Stimulated activated naive CD8-positive, alpha-beta T cell treated with anti-CD3 and anti-CD28 coated beads, Interleukin-15, amount 100 ng/mL, for 72 hours (primary cell): Measurements from ENCODE around the gene CDH13.

Experiments
- ATAC-seq: fragments of 150-1000 bp; cut with Tn5 transposase; 2 replicates; pipeline ENCODE4 v1.10.0; 2021; ENCODE audit warnings: mild to moderate bottlenecking, moderate library complexity
- DNase-seq, 2 donors: peaks; one replicate each; pipeline ENCODE4 v3.0.0; 2021 to 2022
- H3K27ac Mint-ChIP-seq, 2 donors: one replicate each; pipeline ENCODE4 v1.8.0; 2022; ENCODE audit warnings: mild to moderate bottlenecking in 2 of 2, mixed read lengths in 2 of 2, moderate library complexity in 2 of 2
- H3K27me3 Mint-ChIP-seq: one replicate; pipeline ENCODE4 v1.8.0; 2022; ENCODE audit warnings: mixed read lengths
- H3K4me1 Mint-ChIP-seq: one replicate; pipeline ENCODE4 v1.8.0; 2022; ENCODE audit warnings: mild to moderate bottlenecking, mixed read lengths
- H3K4me3 Mint-ChIP-seq, 2 donors: one replicate each; pipeline ENCODE4 v1.8.0; 2022; ENCODE audit warnings: mild to moderate bottlenecking in 2 of 2, mixed read lengths in 2 of 2, moderate library complexity in 1 of 2
- H3K9me3 Mint-ChIP-seq, 2 donors: one replicate each; pipeline ENCODE4 v1.8.0; 2022; ENCODE audit warnings: mixed read lengths in 2 of 2

Gene CDH13

DNA sequence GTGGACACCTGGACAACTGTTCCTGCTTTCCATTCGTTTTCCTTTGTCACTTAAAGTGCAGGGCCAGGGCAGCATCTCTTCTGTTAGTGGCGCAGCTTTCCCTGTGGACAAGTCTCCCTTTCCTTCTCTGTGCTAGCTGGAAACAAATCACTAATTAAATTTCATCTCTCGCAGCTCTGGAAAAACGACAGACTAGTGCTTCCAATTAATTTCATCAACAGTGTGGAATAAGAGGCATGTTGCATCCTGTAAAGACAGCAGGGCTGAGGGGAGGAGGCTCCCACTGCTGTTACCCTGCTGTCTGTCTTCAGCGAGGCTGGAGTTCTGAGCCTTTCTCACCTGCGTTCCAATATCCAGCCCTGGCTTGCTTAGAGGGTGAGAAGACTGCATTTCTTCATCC lies 828.9 kb downstream of the CDH13 start:
- ATAC-seq (no peak), DNase-seq (no peak)
- Mint-ChIP-seq H3K9me3 (peaks cover 0 to 7% of the 10 kb centered on the region in 2 donors), H3K27me3 (no peaks in the 10 kb centered on the region), H3K4me1 (no peaks in the 10 kb centered on the region), H3K27ac (no peak overlapping the region), H3K4me3 (no peak overlapping the region)

DNA sequence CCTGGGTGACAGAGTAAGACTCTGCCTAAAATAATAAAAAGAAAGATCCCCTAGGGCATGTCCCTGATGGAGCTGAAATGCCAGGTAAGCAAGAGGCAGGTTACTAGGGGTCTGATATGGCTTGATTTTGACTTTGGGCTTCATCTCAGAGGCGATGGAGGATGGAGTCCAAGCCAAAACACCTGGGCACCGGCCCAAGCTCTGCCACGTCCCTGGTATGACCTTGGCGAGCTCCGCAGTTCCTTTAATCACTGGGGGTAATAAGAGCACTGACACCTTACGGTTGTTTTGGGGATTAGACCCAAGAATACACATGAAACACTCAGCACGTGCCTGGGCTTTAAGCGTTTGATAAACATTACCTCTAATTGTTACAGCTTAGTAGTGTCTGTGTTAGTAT lies 830.2 kb downstream of the CDH13 start:
- no peaks in the 10 kb centered on the region for H3K4me1 Mint-ChIP-seq
- no peak overlapping the region for H3K27ac Mint-ChIP-seq
- DNase-seq: no peak
- no peak overlapping the region for H3K4me3 Mint-ChIP-seq
- no peak for ATAC-seq
- peaks cover 0 to 7% of the 10 kb centered on the region in 2 donors for H3K9me3 Mint-ChIP-seq
- no peaks in the 10 kb centered on the region for H3K27me3 Mint-ChIP-seq

DNA sequence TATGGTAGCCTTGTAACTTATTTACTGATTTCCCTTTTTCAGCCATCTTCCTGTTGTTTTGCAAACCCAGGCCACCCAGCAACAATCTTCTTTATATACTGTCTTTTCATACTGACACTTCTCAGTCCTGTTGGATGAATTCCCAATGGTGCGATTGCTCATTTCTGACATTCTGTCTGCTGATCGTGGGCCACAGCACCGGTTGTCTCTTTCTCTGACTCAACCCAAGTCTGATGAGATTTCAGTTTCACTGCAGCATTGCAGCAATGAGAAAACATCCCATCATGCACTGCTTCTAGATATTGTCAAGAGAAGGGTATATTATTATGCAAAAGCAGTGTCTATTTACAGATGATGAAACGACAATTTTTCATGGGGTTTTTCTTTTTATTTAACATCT lies 831.8 kb downstream of the CDH13 start:
- H3K9me3 Mint-ChIP-seq: peaks cover 0 to 7% of the 10 kb centered on the region in 2 donors
- no peak overlapping the region for H3K27ac Mint-ChIP-seq
- no peak for ATAC-seq
- no peaks in the 10 kb centered on the region for H3K27me3 Mint-ChIP-seq
- no peaks in the 10 kb centered on the region for H3K4me1 Mint-ChIP-seq
- no peak for DNase-seq
- no peak overlapping the region for H3K4me3 Mint-ChIP-seq

DNA sequence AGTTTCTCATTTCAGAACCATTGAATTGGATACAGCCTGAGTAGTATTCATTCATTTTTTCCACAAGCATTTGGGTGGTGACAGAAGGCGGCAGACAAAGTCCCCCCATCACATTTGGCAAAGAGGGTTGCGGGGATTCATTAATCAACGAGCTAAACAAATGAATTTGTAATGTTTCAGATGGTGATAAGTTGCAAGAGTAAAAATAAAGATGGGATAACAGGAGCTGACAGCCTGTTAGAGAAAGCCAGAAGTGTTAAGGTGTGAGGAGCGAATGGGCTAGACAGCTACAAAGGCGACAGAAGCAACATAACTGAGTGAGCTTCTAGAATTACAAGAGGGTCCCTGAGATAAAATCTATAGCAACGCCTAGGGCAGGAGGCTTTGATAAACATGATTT lies 838.2 kb downstream of the CDH13 start:
- H3K27me3 Mint-ChIP-seq: no peaks in the 10 kb centered on the region
- DNase-seq: no peak
- no peaks in the 10 kb centered on the region for H3K9me3 Mint-ChIP-seq
- H3K4me1 Mint-ChIP-seq: no peaks in the 10 kb centered on the region
- peak overlapping the region in 1 of 2 donors; percentile 1 for H3K27ac Mint-ChIP-seq
- no peak for ATAC-seq
- no peak overlapping the region for H3K4me3 Mint-ChIP-seq

DNA sequence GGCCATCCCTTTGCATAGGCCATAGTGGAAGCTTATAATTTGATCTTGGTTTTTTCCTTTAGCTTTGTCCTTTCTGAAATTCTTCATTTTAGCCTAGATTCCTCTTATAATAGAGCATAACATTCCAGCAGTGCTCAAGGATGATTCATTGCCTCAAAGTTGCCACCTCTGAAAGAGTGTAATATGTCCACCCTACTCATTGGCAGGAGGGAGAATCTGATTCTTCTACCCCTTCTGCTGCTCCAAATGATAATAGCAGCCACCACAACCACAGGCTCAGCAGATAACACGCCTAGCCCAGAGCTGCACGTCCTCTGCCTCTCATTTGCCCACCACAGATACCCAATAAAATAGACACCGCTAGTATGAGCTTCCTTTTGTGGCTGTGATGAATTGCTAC lies 843.6 kb downstream of the CDH13 start:
- Mint-ChIP-seq H3K4me1 (no peaks in the 10 kb centered on the region), H3K4me3 (no peak overlapping the region), H3K27ac (no peak overlapping the region), H3K27me3 (no peaks in the 10 kb centered on the region), H3K9me3 (no peaks in the 10 kb centered on the region)
- ATAC-seq (no peak), DNase-seq (no peak)

DNA sequence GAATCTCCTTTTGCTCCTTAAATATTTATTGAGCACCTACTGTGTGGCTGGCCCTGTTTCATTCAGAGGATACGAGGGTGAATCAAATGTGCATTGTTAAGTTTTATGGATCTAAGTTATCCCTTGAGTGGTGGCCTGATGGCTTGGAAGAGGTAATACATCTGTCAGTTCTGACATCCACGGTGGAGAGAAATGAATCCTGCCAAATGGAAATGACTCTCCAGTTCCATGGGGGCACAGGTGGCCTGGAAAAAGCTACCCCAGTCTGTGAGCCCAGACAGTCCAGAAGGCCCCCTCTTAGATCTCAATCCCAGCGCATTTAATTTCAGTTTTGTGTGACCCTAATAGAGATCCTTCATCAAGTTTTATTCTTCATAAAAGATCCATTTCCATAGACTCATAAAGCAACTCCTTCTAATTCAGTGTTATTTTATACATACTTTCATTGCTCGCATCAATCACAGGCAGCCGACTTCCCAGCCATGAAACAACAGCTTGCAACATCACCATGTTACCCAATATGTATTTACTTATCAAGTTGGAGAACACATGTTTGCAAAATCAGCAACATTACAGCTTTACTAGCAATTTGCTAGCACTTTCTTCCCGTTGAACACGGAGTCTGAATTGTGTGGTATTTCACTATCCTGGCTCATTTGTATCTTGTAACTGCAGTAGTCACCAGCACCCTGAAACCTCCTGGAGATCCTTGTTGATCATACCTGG lies 846.2 kb downstream of the CDH13 start:
- ATAC-seq: no peak
- H3K27ac Mint-ChIP-seq: no peak overlapping the region
- no peaks in the 10 kb centered on the region for H3K27me3 Mint-ChIP-seq
- no peaks in the 10 kb centered on the region for H3K4me1 Mint-ChIP-seq
- no peak for DNase-seq
- no peaks in the 10 kb centered on the region for H3K9me3 Mint-ChIP-seq
- H3K4me3 Mint-ChIP-seq: no peak overlapping the region

DNA sequence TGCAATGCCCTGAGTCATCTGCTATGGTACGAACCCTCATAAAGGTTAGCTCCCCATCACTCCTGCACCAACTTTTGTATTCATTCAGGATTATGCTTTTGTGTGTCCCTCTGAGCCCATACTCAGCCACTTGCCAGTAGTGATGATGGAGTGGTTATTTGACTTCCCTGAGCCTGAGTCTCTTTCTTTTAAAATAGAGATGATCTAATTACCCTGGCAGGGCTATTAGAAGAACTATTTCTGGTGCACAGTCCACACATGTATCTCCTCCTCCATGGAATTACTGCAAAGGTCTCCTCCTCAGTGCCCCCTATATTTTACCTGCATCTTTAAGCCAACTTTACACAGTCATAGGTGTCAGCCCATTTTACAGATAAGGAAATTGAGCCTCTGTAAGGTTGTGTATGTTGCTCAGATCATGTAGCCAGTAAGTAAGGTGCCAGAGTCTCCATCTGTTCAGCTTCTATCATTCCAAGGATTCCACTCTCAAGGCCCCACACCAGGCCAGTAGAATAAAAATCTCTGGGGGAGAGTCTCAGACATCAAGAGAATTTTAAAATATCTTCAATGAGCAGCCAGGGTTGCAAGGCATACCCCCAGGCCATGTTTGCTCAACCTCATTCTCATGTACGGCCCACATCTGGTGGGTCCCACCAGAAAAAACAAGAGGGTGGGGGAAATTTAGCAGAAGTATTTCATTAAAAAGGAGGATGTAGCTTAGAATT lies 847.3 kb downstream of the CDH13 start:
- no peak overlapping the region for H3K4me3 Mint-ChIP-seq
- no peaks in the 10 kb centered on the region for H3K4me1 Mint-ChIP-seq
- no peak for ATAC-seq
- DNase-seq: no peak
- no peaks in the 10 kb centered on the region for H3K27me3 Mint-ChIP-seq
- H3K9me3 Mint-ChIP-seq: no peaks in the 10 kb centered on the region
- no peak overlapping the region for H3K27ac Mint-ChIP-seq

DNA sequence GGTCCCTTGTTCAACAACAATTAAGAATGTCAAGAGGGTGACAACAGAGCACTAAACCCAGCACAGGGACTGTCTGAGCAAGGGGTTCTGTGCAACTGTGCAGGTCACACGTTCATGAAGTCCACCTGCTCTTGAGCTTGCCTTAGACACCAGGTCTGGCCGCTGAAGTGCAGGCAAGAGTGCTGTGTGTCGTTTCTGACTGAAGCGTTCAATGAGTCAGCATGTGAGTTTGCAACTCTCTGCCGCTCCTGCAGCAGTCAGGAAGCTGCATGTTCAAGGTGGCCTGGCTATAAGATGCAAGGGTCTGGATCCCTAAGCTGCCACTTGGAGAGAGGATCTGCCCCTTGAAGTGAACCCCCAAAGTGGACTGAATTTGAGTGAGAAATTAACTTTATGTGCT lies 848.3 kb downstream of the CDH13 start:
- Mint-ChIP-seq H3K4me3 (no peak overlapping the region), H3K27me3 (no peaks in the 10 kb centered on the region), H3K4me1 (no peaks in the 10 kb centered on the region), H3K9me3 (no peaks in the 10 kb centered on the region), H3K27ac (no peak overlapping the region)
- ATAC-seq (no peak), DNase-seq (no peak)

DNA sequence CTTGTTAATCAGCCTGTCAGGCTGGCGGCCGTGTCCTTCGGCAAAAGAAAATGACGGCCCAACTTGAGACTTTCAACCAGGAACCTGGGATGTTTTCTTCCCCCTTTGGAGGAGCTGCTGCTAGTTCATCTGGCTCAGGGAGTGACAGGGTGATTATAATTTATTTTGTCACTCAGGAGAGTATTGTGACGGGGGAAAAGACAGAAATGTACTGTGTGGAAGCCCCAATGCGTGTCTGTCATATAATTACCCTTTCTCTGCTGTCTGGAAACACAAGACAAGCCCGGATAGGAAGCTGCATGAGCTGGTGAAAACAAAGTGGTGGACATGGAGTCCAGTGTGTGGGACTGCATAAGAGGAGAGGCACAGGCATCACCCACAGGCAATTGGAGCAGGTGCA lies 854.8 kb downstream of the CDH13 start:
- peaks cover 0 to 4% of the 10 kb centered on the region in 2 donors for H3K9me3 Mint-ChIP-seq
- no peak for DNase-seq
- H3K27me3 Mint-ChIP-seq: peaks cover 7% of the 10 kb centered on the region
- no peak for ATAC-seq
- H3K4me1 Mint-ChIP-seq: no peaks in the 10 kb centered on the region
- H3K4me3 Mint-ChIP-seq: no peak overlapping the region
- H3K27ac Mint-ChIP-seq: peak overlapping the region in 1 of 2 donors; percentile 46

DNA sequence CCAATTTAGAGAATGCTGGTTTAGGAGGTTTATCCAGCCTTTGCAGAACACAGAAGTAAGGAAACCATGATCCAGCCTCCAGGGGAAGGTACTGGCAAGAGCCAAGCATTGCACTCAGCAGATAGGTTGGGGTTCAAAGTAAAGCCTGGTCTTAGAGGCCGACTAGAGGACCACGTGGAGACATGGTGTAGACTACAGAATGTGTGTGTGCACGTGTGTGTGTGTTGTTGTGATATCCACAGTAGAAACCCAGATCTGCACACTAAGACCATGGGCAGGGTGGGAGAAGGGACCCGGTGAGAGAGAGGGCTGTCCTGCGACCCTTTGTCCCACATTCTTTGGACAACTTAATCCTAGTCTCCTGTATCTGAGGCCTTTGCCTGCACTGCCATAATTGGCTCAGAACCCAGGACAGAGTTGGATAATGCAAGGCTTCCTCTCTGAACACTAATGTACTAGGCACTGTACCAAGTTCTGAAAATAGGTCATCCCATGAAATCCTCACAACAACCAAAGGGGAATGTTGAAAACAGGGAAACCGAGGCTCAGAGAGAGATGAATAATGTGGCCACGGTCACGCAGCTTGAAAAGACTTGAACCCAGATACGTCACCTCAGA lies 855.9 kb downstream of the CDH13 start:
- no peaks in the 10 kb centered on the region for H3K4me1 Mint-ChIP-seq
- H3K9me3 Mint-ChIP-seq: peaks cover 0 to 4% of the 10 kb centered on the region in 2 donors
- ATAC-seq (no peak), DNase-seq (no peak)
- H3K27ac Mint-ChIP-seq: no peak overlapping the region
- H3K4me3 Mint-ChIP-seq: no peak overlapping the region
- peaks cover 7% of the 10 kb centered on the region for H3K27me3 Mint-ChIP-seq

DNA sequence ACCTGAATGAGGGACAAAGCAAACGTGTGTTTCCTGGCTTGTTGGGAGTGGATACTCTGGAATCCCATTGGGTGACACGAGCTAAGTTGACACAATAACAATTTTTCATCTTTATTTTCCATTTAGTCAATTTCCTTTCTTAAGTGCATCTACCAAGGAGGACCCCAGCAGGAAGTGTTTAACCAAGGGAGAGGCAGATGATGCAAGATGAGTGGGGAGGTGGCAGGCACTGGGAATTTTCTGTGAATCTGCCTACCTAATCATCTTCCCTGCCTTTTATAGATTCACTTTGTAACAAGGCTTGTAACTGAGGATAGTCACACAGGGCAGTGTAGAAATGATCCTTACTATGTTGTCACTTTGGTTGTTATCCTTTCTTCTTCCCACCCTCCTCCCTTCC lies 863.3 kb downstream of the CDH13 start:
- no peak overlapping the region for H3K27ac Mint-ChIP-seq
- no peaks in the 10 kb centered on the region for H3K4me1 Mint-ChIP-seq
- DNase-seq: no peak
- H3K27me3 Mint-ChIP-seq: peaks cover 7% of the 10 kb centered on the region
- H3K4me3 Mint-ChIP-seq: no peak overlapping the region
- no peaks in the 10 kb centered on the region for H3K9me3 Mint-ChIP-seq
- no peak for ATAC-seq

DNA sequence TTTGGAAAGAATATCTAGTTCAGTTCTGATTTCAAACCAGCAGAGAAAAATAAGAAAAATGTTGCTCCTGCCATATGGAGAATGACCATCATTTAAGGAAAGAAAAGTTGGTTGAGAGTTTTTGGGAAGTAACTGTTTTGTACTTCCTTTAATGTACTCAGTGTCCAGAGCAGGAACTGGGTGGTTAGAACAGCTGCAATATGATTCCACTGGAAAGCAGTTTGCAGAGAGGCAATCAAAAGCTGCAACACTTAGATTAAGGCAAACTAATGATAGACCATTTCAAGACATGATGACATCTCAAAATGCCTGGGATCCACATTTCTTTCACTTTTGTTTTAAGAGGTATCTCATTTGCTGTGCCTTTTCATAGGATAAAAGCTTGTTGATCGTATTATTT lies 867.7 kb downstream of the CDH13 start:
- no peaks in the 10 kb centered on the region for H3K4me1 Mint-ChIP-seq
- ATAC-seq: no peak
- no peaks in the 10 kb centered on the region for H3K27me3 Mint-ChIP-seq
- H3K9me3 Mint-ChIP-seq: peaks cover 0 to 6% of the 10 kb centered on the region in 2 donors
- H3K4me3 Mint-ChIP-seq: no peak overlapping the region
- H3K27ac Mint-ChIP-seq: no peak overlapping the region
- no peak for DNase-seq

DNA sequence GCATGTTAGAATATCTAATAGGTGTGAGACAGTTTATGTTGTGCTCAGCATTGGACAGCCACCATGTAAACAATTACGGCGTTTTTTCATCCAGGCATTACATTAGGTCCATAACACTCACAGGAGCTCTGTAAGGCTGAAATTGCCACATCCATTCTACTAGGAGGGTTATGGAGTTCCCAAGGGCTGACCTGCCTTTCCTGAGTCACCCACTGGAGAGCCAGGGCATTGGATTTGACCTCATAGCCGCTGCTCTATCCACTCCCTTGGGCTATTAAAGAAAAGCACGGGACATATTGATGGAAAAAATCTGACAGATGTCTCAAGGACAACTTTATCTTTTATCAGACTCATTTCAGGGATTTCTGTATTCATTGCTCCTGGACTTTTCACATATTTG lies 874.7 kb downstream of the CDH13 start:
- Mint-ChIP-seq H3K27ac (no peak overlapping the region), H3K27me3 (no peaks in the 10 kb centered on the region), H3K4me3 (no peak overlapping the region), H3K9me3 (peaks cover 0 to 6% of the 10 kb centered on the region in 2 donors), H3K4me1 (no peaks in the 10 kb centered on the region)
- DNase-seq: no peak
- ATAC-seq: no peak

DNA sequence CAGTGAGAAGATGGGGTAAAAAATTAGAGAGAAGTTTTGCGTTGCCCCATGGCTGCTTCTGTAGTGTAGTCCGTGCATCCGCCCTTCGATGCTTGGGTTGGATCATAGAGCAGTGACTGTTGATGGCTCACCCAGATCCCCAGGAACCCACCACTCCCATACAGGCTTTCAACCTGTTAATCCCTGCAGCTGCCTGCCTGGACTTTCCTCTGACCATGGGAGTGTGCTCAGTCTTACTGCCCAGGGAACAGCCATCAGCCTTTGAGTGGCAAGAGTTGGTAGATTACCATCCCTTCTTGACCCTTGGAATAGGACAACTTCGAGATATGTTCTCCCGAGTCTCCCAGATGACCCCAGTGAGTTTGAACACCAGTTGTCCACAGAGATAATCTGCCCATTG lies 881.5 kb downstream of the CDH13 start:
- ATAC-seq (no peak), DNase-seq (no peak)
- H3K27me3 Mint-ChIP-seq: no peaks in the 10 kb centered on the region
- H3K27ac Mint-ChIP-seq: no peak overlapping the region
- no peaks in the 10 kb centered on the region for H3K9me3 Mint-ChIP-seq
- no peak overlapping the region for H3K4me3 Mint-ChIP-seq
- H3K4me1 Mint-ChIP-seq: no peaks in the 10 kb centered on the region

DNA sequence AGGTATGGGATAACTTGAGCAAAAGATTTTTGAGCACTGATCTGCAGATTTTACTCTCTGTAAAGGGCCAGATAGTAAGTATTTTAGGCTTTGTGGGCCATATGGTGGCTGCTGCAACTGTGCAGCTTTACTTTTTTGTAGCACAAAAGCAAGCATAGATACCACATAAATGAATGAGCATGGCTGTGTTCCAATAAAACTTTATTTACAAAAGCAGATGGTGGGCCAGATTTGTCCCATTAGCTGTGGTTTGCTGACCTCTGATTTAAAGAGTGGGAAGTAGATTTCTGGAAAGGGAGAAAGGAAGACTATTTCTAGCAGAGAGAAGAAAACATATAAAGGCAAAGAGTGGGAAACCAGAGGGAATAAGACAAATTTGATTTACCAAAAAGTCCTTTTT lies 882.5 kb downstream of the CDH13 start:
- Mint-ChIP-seq H3K9me3 (no peaks in the 10 kb centered on the region), H3K4me1 (no peaks in the 10 kb centered on the region), H3K4me3 (no peak overlapping the region), H3K27ac (no peak overlapping the region), H3K27me3 (no peaks in the 10 kb centered on the region)
- DNase-seq: no peak
- no peak for ATAC-seq

DNA sequence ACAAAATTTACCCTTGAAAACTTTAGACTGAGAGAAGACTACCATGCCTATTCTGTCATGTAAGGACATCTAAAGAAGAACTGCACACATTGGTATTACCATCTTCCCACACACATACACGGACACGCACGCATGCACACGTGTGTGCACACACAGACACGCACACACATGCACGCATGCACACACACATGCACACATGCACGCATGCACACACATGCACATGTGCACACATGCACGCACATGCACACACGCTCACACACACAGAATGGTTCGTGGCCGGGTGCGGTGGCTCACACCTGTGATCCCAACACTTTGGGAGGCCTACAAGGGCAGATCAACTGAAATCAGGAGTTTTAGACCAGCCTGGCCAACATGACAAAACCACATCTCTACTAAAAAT lies 884.1 kb downstream of the CDH13 start:
- Mint-ChIP-seq H3K4me1 (no peaks in the 10 kb centered on the region), H3K4me3 (no peak overlapping the region), H3K27ac (no peak overlapping the region), H3K9me3 (no peaks in the 10 kb centered on the region), H3K27me3 (no peaks in the 10 kb centered on the region)
- ATAC-seq: no peak
- no peak for DNase-seq
